DND-41 (cell line): ENCODE measurements around the gene HMCN1.

ENCODE experiments used
- EZH2 ChIP-seq: IDR thresholded peaks from 3 replicates; pipeline ENCODE4 v1.6.1; 2012; ENCODE audit warnings: borderline replicate concordance, low read depth, mild to moderate bottlenecking, moderate library complexity, low read length, inconsistent platforms; ENCODE audit not compliant: severe bottlenecking
- TF ChIP-seq, protein P1 (sequence below): IDR thresholded peaks from 2 replicates; pipeline ENCODE4 v1.5.1; 2012; ENCODE audit warnings: borderline replicate concordance, low read length, moderate library complexity, mild to moderate bottlenecking; ENCODE audit not compliant: poor library complexity, severe bottlenecking; ENCODE audit errors: extremely low read depth

- TF ChIP-seq, protein P1, sequence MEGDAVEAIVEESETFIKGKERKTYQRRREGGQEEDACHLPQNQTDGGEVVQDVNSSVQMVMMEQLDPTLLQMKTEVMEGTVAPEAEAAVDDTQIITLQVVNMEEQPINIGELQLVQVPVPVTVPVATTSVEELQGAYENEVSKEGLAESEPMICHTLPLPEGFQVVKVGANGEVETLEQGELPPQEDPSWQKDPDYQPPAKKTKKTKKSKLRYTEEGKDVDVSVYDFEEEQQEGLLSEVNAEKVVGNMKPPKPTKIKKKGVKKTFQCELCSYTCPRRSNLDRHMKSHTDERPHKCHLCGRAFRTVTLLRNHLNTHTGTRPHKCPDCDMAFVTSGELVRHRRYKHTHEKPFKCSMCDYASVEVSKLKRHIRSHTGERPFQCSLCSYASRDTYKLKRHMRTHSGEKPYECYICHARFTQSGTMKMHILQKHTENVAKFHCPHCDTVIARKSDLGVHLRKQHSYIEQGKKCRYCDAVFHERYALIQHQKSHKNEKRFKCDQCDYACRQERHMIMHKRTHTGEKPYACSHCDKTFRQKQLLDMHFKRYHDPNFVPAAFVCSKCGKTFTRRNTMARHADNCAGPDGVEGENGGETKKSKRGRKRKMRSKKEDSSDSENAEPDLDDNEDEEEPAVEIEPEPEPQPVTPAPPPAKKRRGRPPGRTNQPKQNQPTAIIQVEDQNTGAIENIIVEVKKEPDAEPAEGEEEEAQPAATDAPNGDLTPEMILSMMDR = no peak
- TF ChIP-seq EZH2 = no peak
These were observed 12.1 kb upstream of the HMCN1 start for GRCh38 chr1:185722098-185722497.
